SU-DHL-6 (cell line): ENCODE results near the gene RAB14.

Source experiments
- H2AFZ ChIP-seq: fragments of 200-600 bp; sonication (generic); 2 replicates; pipeline ENCODE4 v1.6.1; 2014; ENCODE audit warnings: low read depth, mild to moderate bottlenecking, moderate library complexity, mixed read lengths, antibody characterized with exemption, low read length; ENCODE audit not compliant: severe bottlenecking
- H3F3A ChIP-seq: fragments of 200-600 bp; shearing (Covaris generic); 2 replicates; pipeline ENCODE4 v1.6.0; 2016; ENCODE audit warnings: antibody characterized with exemption, mild to moderate bottlenecking; ENCODE audit not compliant: insufficient read depth
- H3K27ac ChIP-seq: fragments of 200-600 bp; sonication (generic); 2 replicates; pipeline ENCODE4 v1.5.1; 2016; ENCODE audit warnings: low read depth, mild to moderate bottlenecking, low read length, moderate library complexity, mixed read lengths
- H3K27me3 ChIP-seq: fragments of 200-600 bp; sonication (generic), shearing (Covaris generic); 2 replicates; pipeline ENCODE4 v1.6.0; 2014; ENCODE audit warnings: mild to moderate bottlenecking, low read length
- H3K36me3 ChIP-seq: fragments of 200-600 bp; sonication (generic); 2 replicates; pipeline ENCODE4 v1.6.1; 2014; ENCODE audit warnings: mild to moderate bottlenecking, low read length, mixed read lengths
- H3K4me2 ChIP-seq: fragments of 300-600, 200-600 bp; shearing (Covaris generic), sonication (generic); 2 replicates; pipeline ENCODE4 v1.6.0; 2014; ENCODE audit warnings: low read length, low read depth, mild to moderate bottlenecking; ENCODE audit not compliant: poor library complexity, severe bottlenecking
- H3K4me3 ChIP-seq: fragments of 200-600 bp; sonication (generic); 2 replicates; pipeline ENCODE4 v1.5.1; 2014; ENCODE audit warnings: antibody characterized with exemption, low read length, mild to moderate bottlenecking, mixed read lengths; ENCODE audit not compliant: insufficient read depth, poor library complexity, severe bottlenecking
- H3K79me2 ChIP-seq: fragments of 200-600 bp; sonication (generic); 2 replicates; pipeline ENCODE4 v1.6.1; 2014; ENCODE audit warnings: mild to moderate bottlenecking, low read length, moderate library complexity; ENCODE audit not compliant: insufficient read depth
- H3K9ac ChIP-seq: fragments of 200-600 bp; sonication (generic); 2 replicates; pipeline ENCODE4 v1.7.0; 2014; ENCODE audit warnings: mild to moderate bottlenecking, low read length
- H3K9me2 ChIP-seq: fragments of 200-600 bp; sonication (generic); replicated peaks from 2 replicates; pipeline ENCODE4 v1.6.1; 2014; ENCODE audit warnings: low read length; ENCODE audit not compliant: insufficient read depth
- H3K9me3 ChIP-seq: fragments of 200-600 bp; sonication (generic); 2 replicates; pipeline ENCODE4 v1.6.1; 2014; ENCODE audit warnings: low read length, mixed read lengths; ENCODE audit not compliant: insufficient read depth
- H4K20me1 ChIP-seq: fragments of 200-600 bp; sonication (generic); 2 replicates; pipeline ENCODE4 v1.6.1; 2014; ENCODE audit warnings: low read depth, mild to moderate bottlenecking, antibody characterized with exemption, low read length, moderate library complexity, mixed read lengths
- CTCF ChIP-seq: fragments of 200-600 bp; sonication (generic); IDR thresholded peaks from one replicate; pipeline ENCODE4 v1.5.1; 2017; ENCODE audit warnings: antibody characterized with exemption, mild to moderate bottlenecking, low read length, moderate library complexity; ENCODE audit not compliant: insufficient read depth, poor library complexity, severe bottlenecking
- EZH2phosphoT487 ChIP-seq: fragments of 200-600 bp; sonication (generic), shearing (Covaris generic); conservative IDR thresholded peaks from 2 replicates; pipeline ENCODE4 v1.6.1; 2018; ENCODE audit warnings: mild to moderate bottlenecking, antibody characterized with exemption, low read length, moderate library complexity, mixed read lengths

RAB14 gene

GRCh38 chr9:121225240-121225639 is 23.6 kb upstream of the RAB14 start:
- no peak overlapping the region for H2AFZ ChIP-seq
- TF ChIP-seq EZH2phosphoT487: no peak
- no peak for TF ChIP-seq CTCF
- H3K27ac ChIP-seq: no peak overlapping the region
- no peak overlapping the region for H3K9ac ChIP-seq
- H3F3A ChIP-seq: no peaks in the 10 kb centered on the region
- no peaks in the 10 kb centered on the region for H3K9me2 ChIP-seq
- H3K79me2 ChIP-seq: no peaks in the 10 kb centered on the region
- H3K27me3 ChIP-seq: no peaks in the 10 kb centered on the region
- no peak overlapping the region for H3K4me2 ChIP-seq
- no peaks in the 10 kb centered on the region for H4K20me1 ChIP-seq
- no peak overlapping the region for H3K4me3 ChIP-seq
- no peaks in the 10 kb centered on the region for H3K36me3 ChIP-seq
- H3K9me3 ChIP-seq: no peaks in the 10 kb centered on the region

GRCh38 chr9:121222524-121223171 is 21.0 kb upstream of the RAB14 start:
- Histone ChIP-seq H3K9me3 (no peaks in the 10 kb centered on the region), H3K4me2 (no peak overlapping the region), H3K4me3 (no peak overlapping the region), H3K79me2 (no peaks in the 10 kb centered on the region), H3K36me3 (no peaks in the 10 kb centered on the region), H4K20me1 (no peaks in the 10 kb centered on the region), H3K27ac (no peak overlapping the region), H3K27me3 (no peaks in the 10 kb centered on the region), H3F3A (no peaks in the 10 kb centered on the region), H3K9me2 (no peaks in the 10 kb centered on the region), H3K9ac (no peak overlapping the region), H2AFZ (no peak overlapping the region)
- TF ChIP-seq CTCF (peak; percentile 54), EZH2phosphoT487 (no peak)

- Histone ChIP-seq H3K27me3 (no peaks in the 10 kb centered on the region), H3K79me2 (no peaks in the 10 kb centered on the region), H3K9me2 (no peaks in the 10 kb centered on the region), H4K20me1 (no peaks in the 10 kb centered on the region), H3K4me3 (no peak overlapping the region), H2AFZ (no peak overlapping the region), H3K9me3 (no peaks in the 10 kb centered on the region), H3K4me2 (no peak overlapping the region), H3K27ac (no peak overlapping the region), H3F3A (no peaks in the 10 kb centered on the region), H3K36me3 (no peaks in the 10 kb centered on the region), H3K9ac (no peak overlapping the region)
- TF ChIP-seq EZH2phosphoT487: no peak
- no peak for TF ChIP-seq CTCF
Measured at GRCh38 chr9:121221664-121222055, 20.0 kb upstream of the RAB14 start.
